HEK293 (cell line): ENCODE measurements around the gene DLGAP5.

Experiments
- BCL11A ChIP-seq: fragments of 450-650 bp; formaldehyde crosslinking; IDR thresholded peaks from 2 replicates; pipeline ENCODE4 v1.5.1; 2016; ENCODE audit warnings: low read depth, missing biosample characterization, missing genetic modification characterization
- MYNN ChIP-seq: fragments of 450-650 bp; formaldehyde crosslinking; IDR thresholded peaks from 2 replicates; pipeline ENCODE4 v1.5.1; 2016; ENCODE audit warnings: missing biosample characterization, missing genetic modification characterization, borderline replicate concordance
- YY1 ChIP-seq: fragments of 450-650 bp; formaldehyde crosslinking; IDR thresholded peaks from 2 replicates; pipeline ENCODE4 v1.5.1; 2018; ENCODE audit warnings: missing biosample characterization, missing genetic modification characterization
- ZNF416 ChIP-seq: fragments of 450-650 bp; formaldehyde crosslinking; IDR thresholded peaks from 2 replicates; pipeline ENCODE4 v1.5.1; 2016; ENCODE audit warnings: missing biosample characterization, missing genetic modification characterization
- TF ChIP-seq, protein P1 (sequence below): fragments of 450-650 bp; formaldehyde crosslinking; IDR thresholded peaks from 2 replicates; pipeline ENCODE4 v1.5.1; 2016; ENCODE audit warnings: missing biosample characterization, missing genetic modification characterization
- TF ChIP-seq, protein P2 (sequence below): fragments of 450-650 bp; formaldehyde crosslinking; IDR thresholded peaks from 2 replicates; pipeline ENCODE4 v1.5.1; 2016; ENCODE audit warnings: missing biosample characterization, missing genetic modification characterization
- TF ChIP-seq, protein P3 (sequence below): sonication (generic); formaldehyde crosslinking; IDR thresholded peaks from 2 replicates; pipeline ENCODE4 v1.8.1; 2022; ENCODE audit warnings: mild to moderate bottlenecking, moderate library complexity, missing genetic modification reagents

DNA sequence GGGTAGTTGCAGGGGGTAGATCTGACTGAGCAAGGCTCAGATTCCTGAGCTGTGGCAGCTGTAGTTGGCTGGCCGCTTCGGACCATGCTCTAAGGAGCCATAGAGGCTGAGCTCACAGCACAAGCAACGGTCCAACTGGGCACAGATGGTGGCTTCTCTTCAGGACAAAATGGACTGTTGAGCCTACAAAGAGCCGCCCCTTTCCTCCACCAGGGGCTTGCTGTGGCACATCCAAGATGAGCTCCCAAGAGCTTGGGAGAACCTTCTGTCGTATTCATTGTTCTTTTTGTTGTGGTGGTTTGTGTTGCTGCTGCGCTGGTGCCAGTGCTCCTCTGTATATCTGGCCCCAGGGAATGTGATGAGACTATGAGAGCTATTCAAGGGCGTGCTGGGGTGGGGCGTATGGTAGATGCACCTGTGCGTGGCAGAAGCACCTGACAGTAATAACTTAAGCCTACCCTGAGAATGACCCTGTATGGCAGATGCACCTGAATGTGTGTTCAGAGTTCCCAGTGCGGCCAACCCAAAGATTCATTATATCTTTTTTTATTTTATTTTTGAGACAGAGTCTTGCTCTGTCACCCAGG, 80.2 kb downstream of the DLGAP5 start:
- TF ChIP-seq, protein P1, sequence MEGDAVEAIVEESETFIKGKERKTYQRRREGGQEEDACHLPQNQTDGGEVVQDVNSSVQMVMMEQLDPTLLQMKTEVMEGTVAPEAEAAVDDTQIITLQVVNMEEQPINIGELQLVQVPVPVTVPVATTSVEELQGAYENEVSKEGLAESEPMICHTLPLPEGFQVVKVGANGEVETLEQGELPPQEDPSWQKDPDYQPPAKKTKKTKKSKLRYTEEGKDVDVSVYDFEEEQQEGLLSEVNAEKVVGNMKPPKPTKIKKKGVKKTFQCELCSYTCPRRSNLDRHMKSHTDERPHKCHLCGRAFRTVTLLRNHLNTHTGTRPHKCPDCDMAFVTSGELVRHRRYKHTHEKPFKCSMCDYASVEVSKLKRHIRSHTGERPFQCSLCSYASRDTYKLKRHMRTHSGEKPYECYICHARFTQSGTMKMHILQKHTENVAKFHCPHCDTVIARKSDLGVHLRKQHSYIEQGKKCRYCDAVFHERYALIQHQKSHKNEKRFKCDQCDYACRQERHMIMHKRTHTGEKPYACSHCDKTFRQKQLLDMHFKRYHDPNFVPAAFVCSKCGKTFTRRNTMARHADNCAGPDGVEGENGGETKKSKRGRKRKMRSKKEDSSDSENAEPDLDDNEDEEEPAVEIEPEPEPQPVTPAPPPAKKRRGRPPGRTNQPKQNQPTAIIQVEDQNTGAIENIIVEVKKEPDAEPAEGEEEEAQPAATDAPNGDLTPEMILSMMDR (tag by site-specific recombination): no peak
- TF ChIP-seq, protein P2, sequence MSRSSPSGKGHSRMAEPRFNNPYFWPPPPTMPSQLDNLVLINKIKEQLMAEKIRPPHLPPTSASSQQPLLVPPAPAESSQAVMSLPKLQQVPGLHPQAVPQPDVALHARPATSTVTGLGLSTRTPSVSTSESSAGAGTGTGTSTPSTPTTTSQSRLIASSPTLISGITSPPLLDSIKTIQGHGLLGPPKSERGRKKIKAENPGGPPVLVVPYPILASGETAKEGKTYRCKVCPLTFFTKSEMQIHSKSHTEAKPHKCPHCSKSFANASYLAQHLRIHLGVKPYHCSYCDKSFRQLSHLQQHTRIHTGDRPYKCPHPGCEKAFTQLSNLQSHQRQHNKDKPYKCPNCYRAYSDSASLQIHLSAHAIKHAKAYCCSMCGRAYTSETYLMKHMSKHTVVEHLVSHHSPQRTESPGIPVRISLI (tag by site-specific recombination): no peak
- TF ChIP-seq, protein P3, sequence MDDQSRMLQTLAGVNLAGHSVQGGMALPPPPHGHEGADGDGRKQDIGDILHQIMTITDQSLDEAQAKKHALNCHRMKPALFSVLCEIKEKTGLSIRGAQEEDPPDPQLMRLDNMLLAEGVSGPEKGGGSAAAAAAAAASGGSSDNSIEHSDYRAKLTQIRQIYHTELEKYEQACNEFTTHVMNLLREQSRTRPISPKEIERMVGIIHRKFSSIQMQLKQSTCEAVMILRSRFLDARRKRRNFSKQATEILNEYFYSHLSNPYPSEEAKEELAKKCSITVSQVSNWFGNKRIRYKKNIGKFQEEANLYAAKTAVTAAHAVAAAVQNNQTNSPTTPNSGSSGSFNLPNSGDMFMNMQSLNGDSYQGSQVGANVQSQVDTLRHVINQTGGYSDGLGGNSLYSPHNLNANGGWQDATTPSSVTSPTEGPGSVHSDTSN (CRISPR knock-in tag): no peak
- TF ChIP-seq ZNF416: no peak
- TF ChIP-seq MYNN: no peak
- no peak for TF ChIP-seq BCL11A
- no peak for TF ChIP-seq YY1 (tag by site-specific recombination)
